ENCODE data around the gene APBA3. TPM values are rescaled to one million over a fixed set of nuclear protein-coding genes. Genes with fewer than 3 reads are reported as not detected.

APBA3 gene
- total RNA-seq, 1 donor from 2014 or later, result 17.1 TPM

DNA sequence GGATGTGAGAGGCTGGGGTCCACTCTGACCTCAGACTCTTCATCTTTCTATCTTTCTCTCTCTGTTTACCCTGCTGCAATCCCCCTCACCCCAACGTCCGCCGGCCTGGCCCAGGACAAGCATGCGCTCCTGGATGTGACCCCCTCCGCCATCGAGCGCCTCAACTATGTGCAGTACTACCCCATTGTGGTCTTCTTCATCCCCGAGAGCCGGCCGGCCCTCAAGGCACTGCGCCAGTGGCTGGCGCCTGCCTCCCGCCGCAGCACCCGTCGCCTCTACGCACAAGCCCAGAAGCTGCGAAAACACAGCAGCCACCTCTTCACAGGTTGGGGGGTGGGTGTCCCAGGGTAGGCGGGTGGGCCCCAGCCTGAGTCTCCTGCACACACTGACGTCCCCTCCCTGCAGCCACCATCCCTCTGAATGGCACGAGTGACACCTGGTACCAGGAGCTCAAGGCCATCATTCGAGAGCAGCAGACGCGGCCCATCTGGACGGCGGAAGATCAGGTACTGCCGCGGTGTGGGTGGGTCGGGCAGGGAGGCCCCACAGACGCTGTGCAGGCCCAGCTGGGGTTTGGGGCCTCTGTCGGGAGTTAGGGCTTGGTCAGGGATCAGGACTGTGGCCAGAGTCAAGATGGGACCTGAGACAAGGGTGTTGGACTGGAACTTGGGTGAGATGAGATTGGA is 15.0 kb downstream of the APBA3 start:
- DNase-seq, result no peak

DNA sequence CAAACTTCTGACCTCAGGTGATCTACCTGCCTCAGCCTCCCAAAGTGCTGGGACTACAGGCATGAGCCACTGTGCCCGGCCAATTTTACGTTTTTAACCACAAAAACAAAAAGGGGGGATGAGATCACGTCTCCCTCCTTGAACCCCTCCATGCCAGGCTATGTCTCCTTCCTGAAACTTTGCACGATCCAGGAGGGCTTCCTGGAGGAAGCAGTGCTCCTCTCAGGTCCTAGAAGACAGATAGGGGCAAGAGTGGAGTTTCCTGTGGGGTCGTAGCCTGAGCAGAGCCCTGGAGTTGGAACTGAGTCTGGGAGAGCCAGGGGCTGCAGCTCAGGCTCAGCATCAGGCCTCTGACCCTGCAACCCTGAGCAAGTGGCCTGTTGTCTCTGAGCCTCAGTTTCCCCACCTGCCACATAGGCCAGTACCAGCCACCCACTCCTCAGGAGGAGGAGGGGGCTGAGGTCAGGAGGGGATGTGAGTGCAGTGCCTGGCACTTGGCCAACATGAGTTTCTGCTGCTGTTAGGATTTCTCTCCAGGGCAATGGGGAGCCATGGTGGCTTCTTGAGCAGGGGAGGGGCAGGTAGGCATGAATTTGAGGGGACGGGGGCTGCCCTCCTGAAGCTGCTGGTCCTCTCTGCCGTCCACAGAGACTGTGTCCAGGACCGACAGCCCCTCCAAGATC is 16.0 kb downstream of the APBA3 start:
- no peak for DNase-seq

DNA sequence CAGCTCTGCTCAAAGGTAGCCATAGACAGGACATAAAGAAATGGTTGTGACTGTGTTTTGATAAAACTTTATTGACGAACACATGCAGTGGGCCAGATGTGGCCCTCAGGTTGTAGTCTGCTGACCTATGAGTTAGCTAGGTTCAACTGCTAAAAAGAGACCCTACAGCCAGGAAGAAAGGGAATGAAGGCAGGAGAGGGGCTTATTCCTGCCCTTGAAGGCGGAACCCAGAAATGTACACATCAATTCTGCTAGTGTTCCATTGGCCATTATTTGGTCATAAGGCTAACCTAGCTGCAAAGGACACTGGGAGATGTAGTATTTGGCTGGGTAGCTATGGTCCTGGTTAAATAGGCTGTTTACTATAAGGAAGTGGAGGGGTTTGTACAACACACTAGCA is 18.0 kb downstream of the APBA3 start:
- no peak for DNase-seq

DNA sequence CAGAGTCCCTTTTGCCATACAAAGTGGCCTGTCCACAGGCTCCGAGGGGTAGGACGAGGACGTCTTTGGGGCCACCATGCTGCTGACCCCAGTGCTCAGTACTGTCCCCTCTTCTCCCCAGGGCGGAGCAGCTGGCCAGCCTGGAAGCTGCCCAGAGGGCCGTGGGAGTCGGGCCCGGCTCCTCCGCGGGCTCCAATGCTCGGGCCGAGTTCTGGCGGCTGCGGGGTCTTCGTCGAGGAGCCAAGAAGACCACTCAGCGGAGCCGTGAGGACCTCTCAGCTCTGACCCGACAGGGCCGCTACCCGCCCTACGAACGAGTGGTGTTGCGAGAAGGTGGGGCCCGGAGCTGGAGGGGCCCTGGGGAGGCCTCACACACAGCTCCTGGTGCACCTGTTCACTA is 21.1 kb downstream of the APBA3 start:
- no peak for DNase-seq

DNA sequence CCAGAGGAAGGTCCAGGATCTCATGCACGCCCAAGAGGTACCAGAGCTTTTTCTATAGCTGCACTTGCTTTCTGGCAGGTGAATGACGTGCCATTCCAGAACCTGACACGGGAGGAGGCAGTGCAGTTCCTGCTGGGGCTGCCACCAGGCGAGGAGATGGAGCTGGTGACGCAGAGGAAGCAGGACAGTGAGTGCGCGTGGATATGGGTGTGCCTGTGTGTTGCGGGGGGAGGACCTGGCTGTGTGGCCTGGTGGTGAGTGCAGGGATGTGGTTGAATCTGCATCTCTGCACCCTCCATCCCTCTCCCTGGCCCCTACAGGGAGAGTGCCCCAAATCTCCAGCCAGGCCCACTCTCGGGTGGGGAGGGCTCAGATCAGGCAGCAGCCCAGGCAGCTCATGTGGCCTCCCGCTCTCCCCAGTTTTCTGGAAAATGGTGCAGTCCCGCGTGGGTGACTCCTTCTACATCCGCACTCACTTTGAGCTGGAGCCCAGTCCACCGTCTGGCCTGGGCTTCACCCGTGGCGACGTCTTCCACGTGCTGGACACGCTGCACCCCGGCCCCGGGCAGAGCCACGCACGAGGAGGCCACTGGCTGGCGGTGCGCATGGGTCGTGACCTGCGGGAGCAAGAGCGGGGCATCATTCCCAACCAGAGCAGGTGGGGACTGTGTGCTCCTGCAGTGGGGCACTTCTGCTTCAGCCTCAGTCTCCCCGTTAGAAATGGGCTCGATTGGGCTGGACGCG is 22.8 kb downstream of the APBA3 start:
- no peak for DNase-seq

DNA sequence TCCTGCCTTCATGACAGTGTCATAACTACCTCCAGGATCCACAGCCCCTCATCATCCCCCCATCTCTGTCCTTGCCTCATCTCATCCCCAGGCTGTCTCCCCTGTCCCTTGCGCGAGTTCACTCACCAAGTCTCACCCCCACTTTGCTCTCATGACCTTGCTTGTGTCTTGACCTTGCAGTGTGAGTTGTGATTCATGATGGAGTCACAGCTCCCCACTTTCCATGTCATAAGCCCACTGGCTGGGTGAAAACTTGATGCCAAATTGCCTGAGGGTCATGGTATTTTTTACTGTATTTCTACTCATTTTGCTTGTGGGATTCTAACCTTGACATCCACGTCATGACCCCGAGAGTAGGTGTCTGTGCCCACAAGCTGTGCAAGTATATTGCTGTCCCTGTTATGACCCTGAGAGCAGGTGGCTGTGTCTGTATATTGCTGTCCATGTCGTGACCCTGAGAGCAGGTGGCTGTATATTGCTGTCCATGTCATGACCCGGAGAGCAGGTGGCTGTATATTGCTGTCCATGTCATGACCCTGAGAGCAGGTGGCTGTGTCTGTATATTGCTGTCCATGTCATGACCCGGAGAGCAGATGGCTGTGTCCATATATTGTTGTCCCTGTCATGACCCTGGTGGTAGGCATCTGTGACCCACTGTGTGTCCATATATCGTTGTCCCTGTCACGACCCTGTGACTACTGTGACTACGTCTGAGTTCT is 23.8 kb downstream of the APBA3 start:
- DNase-seq, result no peak

DNA sequence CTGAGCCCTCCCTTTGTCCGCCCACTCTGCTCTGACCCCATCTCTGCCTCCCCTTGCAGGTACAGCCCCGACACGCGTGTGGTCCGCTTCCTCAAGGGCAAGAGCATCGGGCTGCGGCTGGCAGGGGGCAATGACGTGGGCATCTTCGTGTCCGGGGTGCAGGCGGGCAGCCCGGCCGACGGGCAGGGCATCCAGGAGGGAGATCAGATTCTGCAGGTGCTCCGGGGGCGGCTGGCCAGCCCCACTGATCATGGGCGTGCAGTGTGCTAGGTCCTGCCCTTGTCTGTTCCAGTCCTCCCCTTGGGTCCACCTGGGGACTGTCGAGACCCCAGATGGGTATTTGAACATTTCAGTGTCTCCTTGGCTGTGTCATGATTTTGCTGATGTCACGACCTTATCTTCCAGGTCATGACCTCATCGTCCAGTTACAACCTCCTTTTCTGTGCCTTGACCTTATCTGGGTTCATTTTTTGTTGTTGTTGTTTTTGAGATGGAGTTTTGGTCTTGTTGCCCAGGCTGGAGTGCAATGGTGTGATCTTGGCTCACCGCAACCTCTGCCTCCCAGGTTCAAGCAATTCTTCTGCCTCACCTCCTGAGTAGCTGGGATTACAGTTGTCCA is 25.3 kb downstream of the APBA3 start:
- no peak for DNase-seq

DNA sequence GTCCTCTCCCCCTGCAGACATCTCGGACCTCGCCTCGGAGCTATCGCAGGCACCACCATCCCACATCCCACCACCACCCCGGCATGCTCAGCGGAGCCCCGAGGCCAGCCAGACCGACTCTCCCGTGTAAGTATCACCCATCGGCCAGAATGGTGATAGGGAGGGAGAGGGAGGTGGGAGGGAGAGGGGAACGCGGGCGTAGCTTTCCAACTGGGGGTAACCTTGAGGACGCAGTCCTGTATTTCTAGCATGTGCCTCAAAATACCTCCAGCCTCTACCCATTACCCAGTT is 27.2 kb downstream of the APBA3 start:
- no peak for DNase-seq

DNA sequence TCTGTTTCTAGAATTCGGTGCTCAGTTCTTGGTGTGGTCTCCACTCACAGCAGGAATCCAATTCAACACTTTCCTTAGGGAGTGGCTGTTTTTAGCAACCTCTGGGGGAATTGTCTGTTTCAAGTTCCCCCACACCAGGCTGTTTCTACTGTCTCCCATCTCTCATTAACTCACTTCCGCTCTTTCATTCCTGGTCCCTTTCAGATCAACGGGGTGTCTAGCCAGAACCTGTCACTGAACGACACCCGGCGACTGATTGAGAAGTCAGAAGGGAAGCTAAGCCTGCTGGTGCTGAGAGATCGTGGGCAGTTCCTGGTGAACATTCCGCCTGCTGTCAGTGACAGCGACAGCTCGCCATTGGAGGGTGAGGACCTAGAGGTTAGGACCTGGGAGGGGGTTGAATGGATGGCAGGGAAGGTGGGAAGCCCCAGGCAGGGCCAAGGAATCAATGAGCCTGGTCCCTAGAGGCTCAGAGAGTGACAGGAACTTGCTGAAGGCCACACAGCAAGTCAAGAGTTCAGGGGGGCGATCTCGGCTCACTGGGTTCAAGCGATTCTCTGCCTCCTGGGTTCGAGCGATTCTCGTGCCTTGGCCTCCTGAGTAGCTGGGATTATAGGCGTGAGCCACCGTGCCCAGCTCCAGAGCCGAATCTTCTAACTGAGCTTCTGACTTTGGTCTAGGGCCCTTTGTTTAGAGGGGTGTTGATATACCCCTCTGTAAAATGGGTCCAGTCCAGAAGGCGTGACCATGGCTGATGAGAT is 27.8 kb downstream of the APBA3 start:
- DNase-seq, result no peak

DNA sequence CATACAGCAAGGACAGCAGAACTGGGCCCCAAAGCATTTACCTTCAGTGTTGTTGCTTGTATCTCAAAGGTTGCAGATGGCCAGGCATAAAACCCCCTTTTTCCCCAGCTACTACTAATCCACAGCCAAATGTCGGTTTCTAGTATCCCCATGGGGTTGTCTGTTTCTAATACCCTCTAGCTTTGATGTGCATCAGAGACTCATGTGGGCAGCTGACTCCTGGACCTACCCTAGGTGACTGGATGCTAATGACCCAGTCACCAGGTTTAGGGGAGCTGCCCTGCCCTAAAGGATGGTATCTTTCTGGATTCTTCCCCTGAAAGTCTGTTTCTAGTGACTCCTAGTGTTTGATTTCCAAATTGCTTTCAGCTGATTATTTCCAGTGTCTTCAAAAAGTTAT is 29.4 kb downstream of the APBA3 start:
- DNase-seq, result no peak

DNA sequence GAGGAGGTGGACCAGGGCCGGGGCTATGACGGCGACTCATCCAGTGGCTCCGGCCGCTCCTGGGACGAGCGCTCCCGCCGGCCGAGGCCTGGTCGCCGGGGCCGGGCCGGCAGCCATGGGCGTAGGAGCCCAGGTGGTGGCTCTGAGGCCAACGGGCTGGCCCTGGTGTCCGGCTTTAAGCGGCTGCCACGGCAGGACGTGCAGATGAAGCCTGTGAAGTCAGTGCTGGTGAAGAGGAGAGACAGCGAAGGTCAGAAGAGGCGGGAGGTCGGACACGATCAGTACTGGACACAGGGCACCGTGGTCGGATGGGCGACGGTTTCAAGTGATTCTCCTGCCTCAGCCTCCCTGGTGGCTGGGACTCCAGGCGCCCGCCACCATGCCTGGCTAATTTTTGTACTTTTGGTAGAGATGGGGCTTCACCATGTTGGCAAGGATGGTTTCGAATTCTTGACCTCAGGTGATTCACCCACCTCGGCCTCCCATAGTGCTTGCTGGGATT is 31.0 kb downstream of the APBA3 start:
- no peak for DNase-seq

DNA sequence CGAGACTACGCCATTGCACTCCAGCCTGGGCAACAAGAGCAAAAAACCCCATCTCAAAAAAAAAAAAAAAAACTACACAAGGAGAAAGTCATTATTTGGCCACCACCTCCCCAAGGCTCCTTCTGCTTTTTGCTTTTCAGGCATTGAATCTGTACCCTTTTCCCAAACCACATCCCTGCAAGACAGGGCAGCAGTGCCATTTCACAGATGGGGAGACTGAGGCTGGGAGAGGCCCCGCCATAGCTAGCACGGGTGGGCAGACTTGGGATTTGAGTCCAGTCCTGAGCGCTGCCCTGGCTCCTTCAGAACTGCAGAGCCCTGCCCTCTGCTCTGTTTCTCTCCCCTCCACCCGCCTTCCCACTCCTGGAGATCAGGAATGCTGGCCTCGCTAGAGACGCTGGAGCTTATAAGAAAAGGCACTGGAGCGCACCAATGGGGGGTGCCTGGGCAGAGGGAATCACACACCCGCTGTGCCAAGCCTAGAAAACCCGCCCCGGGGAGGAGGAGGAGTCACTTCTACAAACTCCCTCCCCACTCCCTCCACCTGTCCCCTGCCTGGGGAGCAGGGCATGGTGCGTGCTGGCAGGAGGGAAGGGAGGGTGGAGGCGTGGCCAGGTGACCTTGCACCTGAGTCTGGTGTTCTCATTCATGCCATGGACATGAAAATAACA is 35.7 kb downstream of the APBA3 start:
- no peak for DNase-seq

DNA sequence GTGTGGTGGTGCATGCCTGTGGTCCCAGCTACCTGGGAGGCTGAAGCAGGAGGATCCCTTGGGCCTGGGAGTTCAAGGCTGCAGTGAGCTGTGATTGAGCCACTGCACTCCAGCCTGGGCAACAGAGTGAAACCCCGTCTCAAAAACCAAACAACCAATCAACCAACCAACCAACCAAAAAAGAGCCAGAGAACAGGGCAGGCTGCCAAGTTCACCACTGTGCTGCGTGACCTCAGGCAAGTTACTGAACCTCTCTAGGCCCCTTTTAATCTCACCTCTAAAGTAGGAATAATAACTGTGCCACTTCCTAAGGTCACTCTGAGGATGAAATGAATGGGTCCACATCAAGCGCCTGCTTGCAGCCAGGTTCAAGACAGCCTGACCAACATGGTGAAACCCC is 36.4 kb downstream of the APBA3 start:
- no peak for DNase-seq

DNA sequence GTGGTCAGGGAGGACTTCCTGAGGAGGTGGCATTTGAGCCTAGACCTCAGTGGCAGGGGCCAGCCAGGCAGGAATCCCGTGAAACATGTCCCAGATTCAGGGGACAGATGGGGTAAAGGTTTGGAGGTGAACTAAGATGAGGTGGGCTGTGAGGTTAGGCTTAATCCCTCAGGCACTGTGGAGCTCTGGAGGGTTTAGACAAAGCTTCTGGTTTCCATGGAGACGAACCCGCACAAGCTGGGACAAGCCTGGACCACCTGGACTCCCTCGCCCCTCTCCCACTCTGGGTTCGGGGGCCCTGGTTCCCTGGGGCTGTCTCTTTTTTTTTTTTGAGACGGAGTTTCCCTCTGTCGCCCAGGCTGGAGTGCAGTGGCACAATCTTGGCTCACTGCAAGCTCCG is 37.6 kb downstream of the APBA3 start:
- DNase-seq, result no peak

DNA sequence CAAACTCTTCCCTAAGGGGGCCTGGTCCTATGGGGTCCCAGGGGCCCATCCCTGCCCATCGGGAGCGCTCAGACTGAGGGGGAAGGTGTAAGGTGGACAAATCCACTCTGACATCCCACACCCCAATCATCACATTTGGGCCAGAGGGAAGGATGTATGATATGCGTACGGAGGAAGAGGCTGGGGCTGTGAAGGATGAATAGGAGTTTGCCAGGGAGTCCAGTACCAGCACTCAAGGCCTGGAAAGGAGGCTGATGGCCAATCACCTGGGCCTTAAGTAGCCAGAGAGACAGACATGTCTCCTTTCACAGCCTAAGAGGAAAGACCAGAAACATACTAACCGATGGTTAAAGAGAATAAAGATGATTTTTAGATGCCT is 38.4 kb downstream of the APBA3 start:
- no peak for DNase-seq

DNA sequence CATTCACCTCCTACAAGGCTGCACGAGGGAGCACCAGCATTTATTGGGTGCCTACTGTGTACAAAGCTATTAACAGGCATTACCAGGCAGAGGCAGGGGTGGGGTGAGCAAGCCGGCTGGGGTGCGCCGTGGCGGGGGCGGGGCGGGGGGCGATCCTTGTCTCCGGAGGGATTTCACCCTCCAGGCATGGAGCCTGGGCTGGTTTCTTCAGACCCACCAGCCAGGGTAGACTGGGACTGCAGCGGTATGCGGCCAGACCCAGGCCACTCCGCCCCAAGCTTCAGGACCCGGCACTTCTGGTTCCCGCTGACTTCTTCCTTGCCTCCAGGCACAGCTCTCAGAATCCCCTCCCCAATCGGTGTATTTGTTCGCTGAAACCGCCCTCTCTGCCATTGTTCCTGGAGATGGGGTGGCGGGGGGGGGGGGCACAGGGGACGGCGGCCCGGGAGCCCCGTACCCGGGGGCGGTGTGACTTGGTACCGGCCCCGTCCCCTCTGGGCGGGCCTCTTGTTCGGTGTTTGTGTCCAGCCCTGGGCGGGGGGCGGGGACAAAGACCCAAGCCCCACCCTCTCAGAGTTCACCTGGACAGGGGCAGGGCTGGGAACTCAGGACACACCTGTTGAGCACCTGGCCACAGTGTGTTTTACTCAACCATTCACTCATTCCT is 38.9 kb downstream of the APBA3 start:
- DNase-seq, result no peak

DNA sequence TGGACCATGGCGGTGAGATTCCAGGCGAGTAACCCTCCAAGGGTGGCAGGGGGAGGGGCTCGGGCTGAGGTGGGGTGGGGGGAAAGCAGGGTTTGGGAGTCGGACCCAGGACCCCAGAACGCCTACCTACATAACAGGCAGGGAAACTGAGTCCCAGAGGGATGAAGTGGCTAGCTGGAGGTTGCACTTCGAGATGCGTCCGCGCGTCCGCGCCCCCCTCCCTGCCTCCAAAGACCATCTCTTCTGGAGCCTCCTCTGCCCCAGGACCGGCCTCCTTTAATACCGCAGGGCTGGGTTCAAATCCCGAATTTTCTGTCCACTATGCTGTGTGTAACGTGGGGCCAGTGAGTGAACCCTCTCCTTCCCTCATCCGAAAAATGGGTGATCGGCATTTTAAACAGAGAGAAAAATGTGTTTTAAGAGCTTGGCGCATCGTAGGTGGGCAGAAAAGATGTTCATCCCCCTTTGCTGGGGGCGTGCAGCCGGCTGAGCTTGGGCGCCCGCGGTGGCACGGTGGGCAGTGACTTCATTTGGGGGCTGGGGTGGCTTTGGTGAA is 39.5 kb downstream of the APBA3 start:
- no peak for DNase-seq

DNA sequence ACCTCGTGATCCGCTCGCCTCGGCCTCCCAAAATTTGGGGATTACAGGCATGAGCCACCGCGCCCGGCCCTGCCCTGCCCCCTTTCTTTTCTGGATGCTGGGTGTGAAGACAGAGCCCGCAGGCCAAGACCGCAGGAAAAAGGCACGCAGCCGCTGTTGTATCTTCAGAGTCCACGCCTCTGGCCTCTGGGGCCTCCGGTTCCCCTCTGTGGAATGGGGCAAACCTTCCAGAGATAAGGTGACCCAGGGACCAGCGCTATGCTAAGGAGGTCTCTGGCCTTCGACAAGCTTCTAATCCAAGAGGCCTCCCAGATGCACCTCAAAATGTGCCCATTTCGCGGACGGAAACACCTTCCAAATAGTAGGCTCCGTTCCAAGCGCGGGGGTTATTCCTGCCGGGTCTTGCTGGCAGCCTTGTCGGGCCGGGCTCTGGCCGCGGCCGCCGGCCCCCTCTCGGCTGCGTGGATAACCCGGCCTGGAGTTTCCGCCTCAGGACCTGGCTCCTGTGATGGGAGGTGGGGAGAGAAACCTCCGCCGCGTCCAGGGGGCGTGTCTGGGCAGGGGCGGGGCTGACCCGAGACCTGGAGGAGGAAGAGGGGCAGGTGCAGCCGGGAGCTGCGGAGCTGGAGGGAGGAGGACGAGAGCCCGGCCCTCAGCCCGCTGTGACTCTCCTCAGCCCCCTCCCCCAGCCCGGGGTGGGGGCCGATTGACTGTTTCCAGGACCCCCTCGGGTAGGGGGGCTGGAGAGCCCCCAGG is 40.2 kb downstream of the APBA3 start:
- DNase-seq, result peak; percentile 86

DNA sequence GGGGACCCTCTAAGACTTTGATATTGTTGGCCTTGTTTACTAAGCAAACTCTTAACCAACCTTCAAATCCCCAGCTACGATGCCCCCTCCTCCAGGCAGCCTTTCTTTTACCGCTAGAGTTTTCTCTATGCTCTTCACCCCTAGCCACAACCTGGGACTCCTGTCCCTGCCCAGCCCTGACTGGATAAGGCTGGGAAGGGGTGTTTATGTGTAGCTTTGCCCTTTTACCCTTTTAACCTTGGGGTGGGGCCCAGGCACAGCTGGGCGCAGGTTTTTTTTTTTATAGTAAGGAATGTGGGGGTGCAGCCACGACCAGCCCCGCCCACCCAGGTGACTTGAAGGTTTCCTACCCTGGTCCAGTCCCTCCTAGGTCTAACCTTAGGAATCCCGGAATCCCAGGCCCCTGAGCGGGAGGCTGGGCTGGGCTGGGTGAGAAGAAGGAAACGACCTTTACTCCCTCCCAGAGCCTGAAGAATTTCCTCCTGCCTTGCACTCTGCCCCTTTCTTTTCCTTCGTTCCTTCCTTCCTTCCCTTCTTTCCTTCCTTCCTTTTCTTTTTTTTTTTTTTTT is 41.1 kb downstream of the APBA3 start:
- DNase-seq, result no peak

Data from tongue (tissue), 2 donors.